Esophagus muscularis mucosa (tissue), 3 donors: ENCODE measurements around the gene SLC28A1.

Experiments used
- CTCF ChIP-seq, 3 experiments: fragments of 200-600 bp in 2 of 3; fragments of 450-650 bp in 1 of 3; sonication (generic) in 2 of 3; IDR thresholded peaks; one replicate each; pipeline ENCODE4 v1.5.1; 2017 to 2019; ENCODE audit warnings: antibody characterized with exemption in 3 of 3, mild to moderate bottlenecking in 2 of 3, moderate library complexity in 1 of 3
- POLR2AphosphoS5 ChIP-seq, 2 donors: sonication (generic); formaldehyde crosslinking; IDR thresholded peaks; one replicate each; pipeline ENCODE4 v1.6.1; 2017; ENCODE audit warnings: antibody characterized with exemption in 2 of 2

GRCh38 chr15:84910928-84911623 is 26.6 kb downstream of the SLC28A1 start:
- no peak for TF ChIP-seq POLR2AphosphoS5 (IDR thresholded peaks at IDR 0.05)
- TF ChIP-seq CTCF (IDR thresholded peaks at IDR 0.05), result no peak
